GM12891 (cell line): Measurements from ENCODE around the gene HLA-DRB5.

Experiments used
- POLR2A ChIP-seq: IDR thresholded peaks from 2 replicates; pipeline ENCODE4 v1.6.1; 2011; ENCODE audit warnings: low read depth, low read length, control low read depth
- POLR2AphosphoS5 ChIP-seq: IDR thresholded peaks from 2 replicates; pipeline ENCODE4 v1.6.1; 2011; ENCODE audit warnings: low read depth, low read length, control low read depth
- SPI1 ChIP-seq: IDR thresholded peaks from 2 replicates; pipeline ENCODE4 v1.6.1; 2011; ENCODE audit warnings: low read depth, low read length, control low read depth
- TAF1 ChIP-seq: IDR thresholded peaks from 2 replicates; pipeline ENCODE4 v1.6.1; 2011; ENCODE audit warnings: low read depth, low read length, control low read depth

- TF ChIP-seq POLR2A, result no peak
- no peak for TF ChIP-seq TAF1
- no peak for TF ChIP-seq POLR2AphosphoS5
- no peak for TF ChIP-seq SPI1
Observed at GRCh38 chr6:32553037-32553742, 23.1 kb upstream of the HLA-DRB5 start.
